PC-9 (cell line): ENCODE results near the gene TES.

Source experiments
- EZH2 ChIP-seq: fragments of 200-600 bp; sonication (generic); IDR thresholded peaks from 2 replicates; pipeline ENCODE4 v1.8.0; 2017; ENCODE audit warnings: antibody characterized with exemption, low read depth
- TF ChIP-seq, protein P1 (sequence below): fragments of 200-600 bp; sonication (generic); conservative IDR thresholded peaks from 2 replicates; pipeline ENCODE4 v1.6.1; 2017; ENCODE audit warnings: mixed run types, antibody characterized with exemption, mild to moderate bottlenecking, moderate library complexity

DNA sequence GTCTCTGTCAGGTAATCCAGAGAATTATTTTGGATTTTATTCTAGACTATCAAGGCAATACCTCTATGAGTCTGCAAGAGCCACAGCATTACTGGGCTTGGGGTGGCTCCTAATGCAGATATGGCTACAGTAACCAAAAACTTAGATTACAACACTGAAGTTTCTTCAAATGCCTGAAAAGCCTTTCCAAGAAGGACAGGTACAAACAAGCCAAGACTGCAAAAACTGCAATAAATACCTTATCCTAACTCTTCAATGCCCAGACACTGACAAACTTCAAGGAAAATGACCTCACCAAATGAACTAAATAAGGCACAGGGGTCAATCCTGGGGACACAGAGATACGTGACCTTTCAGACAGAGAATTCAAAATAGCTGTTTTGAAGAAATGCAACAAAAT is 82.0 kb downstream of the TES start:
- TF ChIP-seq, protein P1, sequence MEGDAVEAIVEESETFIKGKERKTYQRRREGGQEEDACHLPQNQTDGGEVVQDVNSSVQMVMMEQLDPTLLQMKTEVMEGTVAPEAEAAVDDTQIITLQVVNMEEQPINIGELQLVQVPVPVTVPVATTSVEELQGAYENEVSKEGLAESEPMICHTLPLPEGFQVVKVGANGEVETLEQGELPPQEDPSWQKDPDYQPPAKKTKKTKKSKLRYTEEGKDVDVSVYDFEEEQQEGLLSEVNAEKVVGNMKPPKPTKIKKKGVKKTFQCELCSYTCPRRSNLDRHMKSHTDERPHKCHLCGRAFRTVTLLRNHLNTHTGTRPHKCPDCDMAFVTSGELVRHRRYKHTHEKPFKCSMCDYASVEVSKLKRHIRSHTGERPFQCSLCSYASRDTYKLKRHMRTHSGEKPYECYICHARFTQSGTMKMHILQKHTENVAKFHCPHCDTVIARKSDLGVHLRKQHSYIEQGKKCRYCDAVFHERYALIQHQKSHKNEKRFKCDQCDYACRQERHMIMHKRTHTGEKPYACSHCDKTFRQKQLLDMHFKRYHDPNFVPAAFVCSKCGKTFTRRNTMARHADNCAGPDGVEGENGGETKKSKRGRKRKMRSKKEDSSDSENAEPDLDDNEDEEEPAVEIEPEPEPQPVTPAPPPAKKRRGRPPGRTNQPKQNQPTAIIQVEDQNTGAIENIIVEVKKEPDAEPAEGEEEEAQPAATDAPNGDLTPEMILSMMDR: no peak
- TF ChIP-seq EZH2: no peak
